ENCODE measurements around the gene MKNK2. TPM values are rescaled to one million over a fixed set of nuclear protein-coding genes. Genes with fewer than 3 reads are reported as not detected.

The MKNK2 gene
- total and polyA plus RNA-seq, 2 of the 13 experiments (the other 11 are each of a cell fraction or from before 2014, with no cell fraction given): 44.9 to 112 TPM

- TF ChIP-seq, protein P1, sequence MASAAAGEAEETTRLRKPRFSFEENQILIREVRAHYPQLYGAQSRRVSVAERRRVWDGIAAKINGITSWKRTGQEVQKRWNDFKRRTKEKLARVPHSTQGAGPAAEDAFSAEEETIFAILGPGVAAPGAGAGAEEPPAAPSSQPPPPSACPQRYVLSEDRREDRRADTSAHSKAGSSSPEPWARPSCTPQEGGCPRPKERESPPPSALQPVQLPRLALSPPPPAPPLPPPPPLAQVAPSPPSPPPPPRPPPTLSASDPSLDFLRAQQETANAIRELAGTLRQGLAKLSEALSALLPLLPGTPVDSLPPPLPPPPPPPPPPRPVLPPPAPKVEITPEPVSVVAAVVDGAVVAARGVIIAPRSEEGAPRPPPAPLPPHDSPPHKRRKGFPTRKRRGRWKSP (CRISPR knock-in tag; IDR thresholded peaks at IDR 0.05): no peak
- TF ChIP-seq ZNF772 (CRISPR knock-in tag; IDR thresholded peaks at IDR 0.05) (peak; percentile 70; the same call in 1 of the 2 replicates), MAFK (conservative IDR thresholded peaks at IDR 0.05 in 1 of 2, IDR thresholded peaks at IDR 0.05 in 1 of 2; ENCODE audit: low read length in 2 of 2) (no peak), MBD4 (IDR thresholded peaks at IDR 0.05; ENCODE audit: borderline replicate concordance, low read length) (no peak), ZNF34 (CRISPR knock-in tag; IDR thresholded peaks at IDR 0.05; ENCODE audit: borderline replicate concordance) (0 out of 2 replicates have a peak, but pooled peaks have one; percentile 28), ZNF891 (CRISPR knock-in tag; IDR thresholded peaks at IDR 0.05) (peak; percentile 84; the same call in 1 of the 2 replicates), ZNF446 (CRISPR knock-in tag; IDR thresholded peaks at IDR 0.05) (peak; percentile 45; the same call in 1 of the 2 replicates), ZNF781 (CRISPR knock-in tag; IDR thresholded peaks at IDR 0.05; ENCODE audit: borderline replicate concordance, not compliant biosample characterization) (peak; percentile 28), GATAD2A (CRISPR knock-in tag; IDR thresholded peaks at IDR 0.05) (no peak; the same call in 1 of the 2 replicates), ZC3H13 (CRISPR knock-in tag; IDR thresholded peaks at IDR 0.05) (no peak; the same call in 1 of the 2 replicates), CERS6 (CRISPR knock-in tag; IDR thresholded peaks at IDR 0.05) (no peak), NR3C1 (CRISPR knock-in tag; IDR thresholded peaks at IDR 0.05) (no peak), ZNF274 (CRISPR knock-in tag; IDR thresholded peaks at IDR 0.05) (no peak), AHDC1 (CRISPR knock-in tag; IDR thresholded peaks at IDR 0.05; ENCODE audit: borderline replicate concordance) (no peak), ZNF75D (CRISPR knock-in tag; IDR thresholded peaks at IDR 0.05; ENCODE audit: borderline replicate concordance) (no peak), ZFAT (CRISPR knock-in tag; conservative IDR thresholded peaks at IDR 0.05) (no peak)
- TF ChIP-seq, protein P2, sequence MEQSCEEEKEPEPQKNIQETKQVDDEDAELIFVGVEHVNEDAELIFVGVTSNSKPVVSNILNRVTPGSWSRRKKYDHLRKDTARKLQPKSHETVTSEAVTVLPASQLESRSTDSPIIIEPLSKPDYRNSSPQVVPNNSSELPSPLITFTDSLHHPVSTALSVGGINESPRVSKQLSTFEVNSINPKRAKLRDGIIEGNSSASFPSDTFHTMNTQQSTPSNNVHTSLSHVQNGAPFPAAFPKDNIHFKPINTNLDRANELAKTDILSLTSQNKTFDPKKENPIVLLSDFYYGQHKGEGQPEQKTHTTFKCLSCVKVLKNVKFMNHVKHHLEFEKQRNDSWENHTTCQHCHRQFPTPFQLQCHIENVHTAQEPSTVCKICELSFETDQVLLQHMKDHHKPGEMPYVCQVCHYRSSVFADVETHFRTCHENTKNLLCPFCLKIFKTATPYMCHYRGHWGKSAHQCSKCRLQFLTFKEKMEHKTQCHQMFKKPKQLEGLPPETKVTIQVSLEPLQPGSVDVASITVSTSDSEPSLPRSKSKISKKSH (CRISPR knock-in tag; IDR thresholded peaks at IDR 0.05; ENCODE audit: borderline replicate concordance): peak; percentile 81; the same call in 1 of the 2 replicates
These were observed at the start of gene MKNK2 (continued) for GRCh38 chr19:2050991-2051772.

Data from HepG2 (cell line).